ENCODE results near the gene SPDYE2. TPM values are rescaled to one million over a fixed set of nuclear protein-coding genes. Genes with fewer than 3 reads are reported as not detected.
"Not testable (repeated sequence)": the region's sequence is repeated elsewhere in the genome, so short reads cannot be mapped to it uniquely, and the experiment has no call there.

Gene SPDYE2
- total RNA-seq, 2 donors from 2014 or later: not detected

GRCh38 chr7:102542083-102542482 lies 8.9 kb upstream of the SPDYE2 start:
- H3K27ac Mint-ChIP-seq; H3K36me3 Mint-ChIP-seq (ENCODE audit: low read depth): not testable (repeated sequence)
- WGBS, 2 experiments (ENCODE audit: insufficient coverage in 1 of 2, insufficient read length in 1 of 2): no CpG with 5 or more reads among the region's 8 CpGs

GRCh38 chr7:102542771-102543170 lies 8.3 kb upstream of the SPDYE2 start:
- WGBS, 2 experiments (ENCODE audit: insufficient coverage in 1 of 2, insufficient read length in 1 of 2): no CpG with 5 or more reads among the region's 11 CpGs
- H3K27ac Mint-ChIP-seq: not testable (repeated sequence)

More at GRCh38 chr7:102542083-102542482, 8.9 kb upstream of the SPDYE2 start:
- not testable (repeated sequence) for H3K4me1 Mint-ChIP-seq; H3K9me3 Mint-ChIP-seq; H3K9ac ChIP-seq (ENCODE audit: extremely low read depth, low read length, poor library complexity, severe bottlenecking); H3K4me3 Mint-ChIP-seq; H3K36me3 ChIP-seq (ENCODE audit: control insufficient read depth, insufficient read depth, low read length); DNase-seq; H3K27me3 ChIP-seq (ENCODE audit: control insufficient read depth, insufficient read depth, low read length, poor library complexity, severe bottlenecking); H3K9me3 ChIP-seq (ENCODE audit: control insufficient read depth, low read length); H3K27me3 Mint-ChIP-seq (ENCODE audit: insufficient read depth); H3K27ac ChIP-seq (ENCODE audit: low read depth, low read length); H3K4me1 ChIP-seq (ENCODE audit: control insufficient read depth, insufficient read depth, low read length); H3K4me3 ChIP-seq (ENCODE audit: low read length)

DNA sequence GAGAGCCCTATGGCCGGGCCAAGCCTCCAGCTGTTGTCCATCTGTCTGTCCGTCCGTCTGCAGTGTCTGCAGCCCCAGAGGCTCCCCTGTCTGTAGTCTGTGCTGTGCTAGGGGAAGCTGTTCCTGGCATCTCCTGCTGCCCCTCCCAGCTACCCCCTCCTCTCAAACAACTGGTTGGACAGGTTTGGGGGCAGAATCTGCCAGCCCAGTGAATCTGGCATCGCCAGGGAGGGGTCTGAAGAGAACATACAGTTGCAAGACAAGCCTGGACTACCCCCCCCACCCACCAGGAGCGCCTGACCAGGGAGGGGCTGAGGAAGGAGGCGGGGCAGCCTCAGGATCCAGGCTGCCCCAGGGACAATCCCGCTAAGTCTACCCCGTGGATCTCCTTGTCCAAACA lies 7.4 kb upstream of the SPDYE2 start, which contains the start of gene UPK3BL2:
UPK3BL2 (minus strand) TSS at position 101 of the 400 bp plus-strand sequence; CDS start at position 41, 60 bp downstream.
- WGBS, 2 experiments (ENCODE audit: insufficient coverage in 1 of 2, insufficient read length in 1 of 2): no CpG with 5 or more reads among the region's 8 CpGs

More at GRCh38 chr7:102542771-102543170, 8.3 kb upstream of the SPDYE2 start:
- H3K36me3 ChIP-seq (ENCODE audit: control insufficient read depth, insufficient read depth, low read length); H3K9ac ChIP-seq (ENCODE audit: extremely low read depth, low read length, poor library complexity, severe bottlenecking); H3K27me3 ChIP-seq (ENCODE audit: control insufficient read depth, insufficient read depth, low read length, poor library complexity, severe bottlenecking); H3K4me1 ChIP-seq (ENCODE audit: control insufficient read depth, insufficient read depth, low read length); H3K36me3 Mint-ChIP-seq (ENCODE audit: low read depth); DNase-seq; H3K4me3 ChIP-seq (ENCODE audit: low read length); H3K9me3 ChIP-seq (ENCODE audit: control insufficient read depth, low read length); H3K4me1 Mint-ChIP-seq; H3K4me3 Mint-ChIP-seq; H3K9me3 Mint-ChIP-seq; H3K27ac ChIP-seq (ENCODE audit: low read depth, low read length); H3K27me3 Mint-ChIP-seq (ENCODE audit: insufficient read depth): not testable (repeated sequence)

DNA sequence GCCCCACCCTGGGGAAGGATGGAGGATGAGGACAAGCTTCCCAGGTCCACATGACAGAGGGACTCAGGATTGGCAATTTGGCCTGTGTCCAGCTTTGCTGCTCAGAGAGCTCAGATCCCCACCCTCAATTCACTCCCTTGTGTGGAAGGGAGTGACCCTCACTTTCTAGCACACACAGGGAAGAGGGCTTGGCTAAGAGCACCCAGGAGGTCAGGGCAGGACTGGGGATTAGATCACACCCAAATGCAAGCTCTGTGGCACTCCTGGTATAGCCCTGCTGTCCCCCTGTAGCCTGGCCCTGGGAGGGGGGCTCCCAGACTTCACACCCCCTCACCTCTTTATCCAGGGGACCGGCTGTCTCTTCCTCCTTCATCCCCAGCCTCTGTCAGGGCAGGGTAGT lies 6.7 kb upstream of the SPDYE2 start:
- H3K9ac ChIP-seq (ENCODE audit: extremely low read depth, low read length, poor library complexity, severe bottlenecking); H3K27ac ChIP-seq (ENCODE audit: low read depth, low read length); H3K4me1 Mint-ChIP-seq; H3K27me3 Mint-ChIP-seq (ENCODE audit: insufficient read depth); H3K27me3 ChIP-seq (ENCODE audit: control insufficient read depth, insufficient read depth, low read length, poor library complexity, severe bottlenecking); H3K4me1 ChIP-seq (ENCODE audit: control insufficient read depth, insufficient read depth, low read length); H3K4me3 ChIP-seq (ENCODE audit: low read length); H3K27ac Mint-ChIP-seq; H3K9me3 Mint-ChIP-seq; H3K9me3 ChIP-seq (ENCODE audit: control insufficient read depth, low read length); DNase-seq; H3K36me3 Mint-ChIP-seq (ENCODE audit: low read depth); H3K36me3 ChIP-seq (ENCODE audit: control insufficient read depth, insufficient read depth, low read length); H3K4me3 Mint-ChIP-seq: not testable (repeated sequence)
- WGBS, 2 experiments (ENCODE audit: insufficient coverage in 1 of 2, insufficient read length in 1 of 2): no CpG with 5 or more reads among the region's 1 CpG

More for the DNA sequence above, 7.4 kb upstream of the SPDYE2 start, which contains the start of gene UPK3BL2:
- H3K36me3 ChIP-seq (ENCODE audit: control insufficient read depth, insufficient read depth, low read length); H3K4me3 ChIP-seq (ENCODE audit: low read length); DNase-seq; H3K4me1 ChIP-seq (ENCODE audit: control insufficient read depth, insufficient read depth, low read length); H3K9ac ChIP-seq (ENCODE audit: extremely low read depth, low read length, poor library complexity, severe bottlenecking); H3K9me3 Mint-ChIP-seq; H3K27ac ChIP-seq (ENCODE audit: low read depth, low read length); H3K4me1 Mint-ChIP-seq; H3K27me3 Mint-ChIP-seq (ENCODE audit: insufficient read depth); H3K27ac Mint-ChIP-seq; H3K36me3 Mint-ChIP-seq (ENCODE audit: low read depth); H3K27me3 ChIP-seq (ENCODE audit: control insufficient read depth, insufficient read depth, low read length, poor library complexity, severe bottlenecking); H3K9me3 ChIP-seq (ENCODE audit: control insufficient read depth, low read length); H3K4me3 Mint-ChIP-seq: not testable (repeated sequence)

DNA sequence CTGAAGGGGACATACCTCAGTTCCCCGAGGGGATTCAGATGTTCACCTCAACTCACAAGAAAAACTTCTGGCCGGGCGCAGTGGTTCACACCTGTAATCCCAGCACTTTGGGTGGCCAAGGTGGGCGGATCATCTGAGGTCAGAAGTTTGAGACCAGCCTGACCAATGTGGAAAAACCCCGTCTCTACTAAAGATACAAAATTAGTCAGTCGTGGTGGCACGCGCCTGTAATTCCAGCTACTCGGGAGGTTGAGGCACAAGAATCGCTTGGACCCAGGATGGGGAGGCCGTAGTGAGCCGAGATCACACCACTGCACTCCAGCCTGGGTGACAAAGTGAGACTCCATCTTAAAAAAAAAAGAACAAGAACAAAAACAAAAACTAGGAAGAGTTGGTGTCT lies 5.7 kb upstream of the SPDYE2 start:
- not testable (repeated sequence) for H3K36me3 ChIP-seq (ENCODE audit: control insufficient read depth, insufficient read depth, low read length); H3K9me3 Mint-ChIP-seq; H3K27me3 ChIP-seq (ENCODE audit: control insufficient read depth, insufficient read depth, low read length, poor library complexity, severe bottlenecking); H3K27ac ChIP-seq (ENCODE audit: low read depth, low read length); H3K27ac Mint-ChIP-seq; H3K9ac ChIP-seq (ENCODE audit: extremely low read depth, low read length, poor library complexity, severe bottlenecking); H3K4me1 Mint-ChIP-seq; H3K9me3 ChIP-seq (ENCODE audit: control insufficient read depth, low read length); H3K27me3 Mint-ChIP-seq (ENCODE audit: insufficient read depth); H3K4me3 Mint-ChIP-seq; DNase-seq; H3K4me3 ChIP-seq (ENCODE audit: low read length); H3K36me3 Mint-ChIP-seq (ENCODE audit: low read depth); H3K4me1 ChIP-seq (ENCODE audit: control insufficient read depth, insufficient read depth, low read length)
- WGBS, 2 experiments (ENCODE audit: insufficient coverage in 1 of 2, insufficient read length in 1 of 2): 99% methylated on average over 6 of the region's 12 CpGs; no CpG with 5 or more reads in 1 of the 2 experiments

GRCh38 chr7:102546353-102546752 lies 4.7 kb upstream of the SPDYE2 start:
- H3K4me3 ChIP-seq (ENCODE audit: low read length); H3K27ac ChIP-seq (ENCODE audit: low read depth, low read length); H3K9me3 Mint-ChIP-seq; H3K27me3 Mint-ChIP-seq (ENCODE audit: insufficient read depth); H3K4me1 Mint-ChIP-seq; H3K4me1 ChIP-seq (ENCODE audit: control insufficient read depth, insufficient read depth, low read length); H3K36me3 Mint-ChIP-seq (ENCODE audit: low read depth); H3K9me3 ChIP-seq (ENCODE audit: control insufficient read depth, low read length); H3K36me3 ChIP-seq (ENCODE audit: control insufficient read depth, insufficient read depth, low read length); H3K4me3 Mint-ChIP-seq; H3K9ac ChIP-seq (ENCODE audit: extremely low read depth, low read length, poor library complexity, severe bottlenecking); H3K27me3 ChIP-seq (ENCODE audit: control insufficient read depth, insufficient read depth, low read length, poor library complexity, severe bottlenecking); DNase-seq; H3K27ac Mint-ChIP-seq: not testable (repeated sequence)
- WGBS, 2 experiments (ENCODE audit: insufficient coverage in 1 of 2, insufficient read length in 1 of 2): no CpG with 5 or more reads among the region's 6 CpGs

- H3K9me3 Mint-ChIP-seq; DNase-seq; H3K4me3 Mint-ChIP-seq; H3K4me1 ChIP-seq (ENCODE audit: control insufficient read depth, insufficient read depth, low read length); H3K27ac Mint-ChIP-seq; H3K9ac ChIP-seq (ENCODE audit: extremely low read depth, low read length, poor library complexity, severe bottlenecking); H3K27me3 ChIP-seq (ENCODE audit: control insufficient read depth, insufficient read depth, low read length, poor library complexity, severe bottlenecking); H3K9me3 ChIP-seq (ENCODE audit: control insufficient read depth, low read length); H3K27me3 Mint-ChIP-seq (ENCODE audit: insufficient read depth); H3K36me3 Mint-ChIP-seq (ENCODE audit: low read depth); H3K4me3 ChIP-seq (ENCODE audit: low read length); H3K27ac ChIP-seq (ENCODE audit: low read depth, low read length); H3K4me1 Mint-ChIP-seq; H3K36me3 ChIP-seq (ENCODE audit: control insufficient read depth, insufficient read depth, low read length): not testable (repeated sequence)
- 95% methylated on average over 2 of the region's 11 CpGs; no CpG with 5 or more reads in 1 of the 2 experiments for WGBS, 2 experiments (ENCODE audit: insufficient coverage in 1 of 2, insufficient read length in 1 of 2)
These were observed 17.6 kb downstream of the SPDYE2 start for GRCh38 chr7:102568620-102569019.
